Measurements from ENCODE around the gene CCDC134. TPM values are rescaled to one million over a fixed set of nuclear protein-coding genes. Genes with fewer than 3 reads are reported as not detected.

CCDC134 gene
- total and polyA plus RNA-seq, 2 of the 13 experiments (the other 11 are each of a cell fraction or from before 2014, with no cell fraction given): 4.8 to 17.4 TPM

DNA sequence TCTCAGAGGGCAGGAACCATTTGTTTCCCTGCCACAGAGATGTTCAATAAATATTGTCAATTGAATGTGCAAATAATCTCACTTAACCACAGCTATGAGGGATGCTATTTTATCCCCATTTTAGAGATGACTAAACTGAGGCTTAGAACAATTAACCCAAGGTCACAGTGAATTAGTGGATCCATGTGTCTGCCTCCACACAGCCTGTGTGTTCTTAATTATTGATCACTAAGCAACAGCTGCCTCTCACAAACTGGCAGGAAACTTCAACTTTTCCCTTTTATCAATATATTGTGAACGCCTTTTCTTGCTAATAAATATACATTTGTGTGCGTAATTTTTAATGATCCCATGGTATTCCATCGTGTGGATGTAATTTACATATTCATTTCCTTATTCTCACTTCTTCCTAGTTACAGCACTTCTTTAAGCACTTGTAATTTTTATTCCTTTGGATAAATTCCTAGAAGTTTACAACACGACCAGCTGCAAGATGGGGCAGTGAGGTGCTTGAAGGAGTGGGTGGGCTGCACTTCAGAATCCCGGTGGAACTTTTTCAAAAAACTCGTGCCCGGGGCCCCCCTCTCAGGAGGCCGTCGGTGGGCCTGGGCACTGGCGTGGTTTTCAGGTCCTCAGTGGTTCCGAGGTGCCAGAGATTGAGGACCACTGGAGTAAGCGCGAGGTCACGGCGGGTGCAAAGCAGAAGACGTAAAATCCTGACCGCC is 31.5 kb downstream of the CCDC134 start (continued):
- TF ChIP-seq ZMYM3 (CRISPR knock-in tag; IDR thresholded peaks at IDR 0.05) (peak; percentile 96), AGO2 (optimal IDR thresholded peaks at IDR 0.05; ENCODE audit: low read depth, low read length) (peak; percentile 78), KDM1A (CRISPR knock-in tag; IDR thresholded peaks at IDR 0.05) (peak; percentile 92), ZNF850 (CRISPR knock-in tag; conservative IDR thresholded peaks at IDR 0.05) (peak; percentile 83; the same call in 1 of the 2 replicates), EEA1 (CRISPR knock-in tag; IDR thresholded peaks at IDR 0.05; ENCODE audit: borderline replicate concordance) (no peak), RCOR2 (CRISPR knock-in tag; IDR thresholded peaks at IDR 0.05) (peak; percentile 86), CENPT (CRISPR knock-in tag; IDR thresholded peaks at IDR 0.05; ENCODE audit: low read depth) (no peak), ZNF274 (CRISPR knock-in tag; IDR thresholded peaks at IDR 0.05) (0 out of 2 replicates have a peak, but pooled peaks have one; percentile 69), SNAPC2 (CRISPR knock-in tag; IDR thresholded peaks at IDR 0.05) (no peak), HIC2 (CRISPR knock-in tag; IDR thresholded peaks at IDR 0.05; ENCODE audit: low read depth) (no peak), ZBTB42 (CRISPR knock-in tag; IDR thresholded peaks at IDR 0.05) (0 out of 2 replicates have a peak, but pooled peaks have one; percentile 64), ZNF816 (CRISPR knock-in tag; IDR thresholded peaks at IDR 0.05; ENCODE audit: borderline replicate concordance) (peak; percentile 81; the same call in 1 of the 2 replicates), ZNF790 (CRISPR knock-in tag; IDR thresholded peaks at IDR 0.05; ENCODE audit: borderline replicate concordance) (no peak), ZNF777 (CRISPR knock-in tag; IDR thresholded peaks at IDR 0.05) (peak; percentile 4; the same call in 1 of the 2 replicates), ZC3H4 (CRISPR knock-in tag; IDR thresholded peaks at IDR 0.05; ENCODE audit: borderline replicate concordance) (peak; percentile 53; the same call in 1 of the 2 replicates), MED8 (CRISPR knock-in tag; IDR thresholded peaks at IDR 0.05; ENCODE audit: insufficient replicate concordance) (peak; percentile 47), ZNF414 (CRISPR knock-in tag; IDR thresholded peaks at IDR 0.05) (no peak), GZF1 (CRISPR knock-in tag; IDR thresholded peaks at IDR 0.05) (0 out of 2 replicates have a peak, but pooled peaks have one; percentile 23), ZNF44 (CRISPR knock-in tag; IDR thresholded peaks at IDR 0.05) (peak; percentile 23; the same call in 1 of the 2 replicates), CHD4 (IDR thresholded peaks at IDR 0.05; ENCODE audit: borderline replicate concordance, low read length) (peak; percentile 100), ZNF224 (CRISPR knock-in tag; IDR thresholded peaks at IDR 0.05) (no peak), ZNF235 (CRISPR knock-in tag; IDR thresholded peaks at IDR 0.05; ENCODE audit: borderline replicate concordance) (0 out of 2 replicates have a peak, but pooled peaks have one; percentile 23), ZNF629 (CRISPR knock-in tag; conservative IDR thresholded peaks at IDR 0.05) (peak; percentile 99)
- TF ChIP-seq, protein P1, sequence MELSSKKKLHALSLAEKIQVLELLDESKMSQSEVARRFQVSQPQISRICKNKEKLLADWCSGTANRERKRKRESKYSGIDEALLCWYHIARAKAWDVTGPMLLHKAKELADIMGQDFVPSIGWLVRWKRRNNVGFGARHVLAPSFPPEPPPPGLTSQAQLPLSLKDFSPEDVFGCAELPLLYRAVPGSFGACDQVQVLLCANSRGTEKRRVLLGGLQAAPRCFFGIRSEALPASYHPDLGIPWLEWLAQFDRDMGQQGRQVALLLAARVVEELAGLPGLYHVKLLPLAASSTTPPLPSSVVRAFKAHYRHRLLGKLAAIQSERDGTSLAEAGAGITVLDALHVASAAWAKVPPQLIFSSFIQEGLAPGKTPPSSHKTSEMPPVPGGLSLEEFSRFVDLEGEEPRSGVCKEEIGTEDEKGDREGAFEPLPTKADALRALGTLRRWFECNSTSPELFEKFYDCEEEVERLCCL (CRISPR knock-in tag; IDR thresholded peaks at IDR 0.05; ENCODE audit: borderline replicate concordance): 0 out of 2 replicates have a peak, but pooled peaks have one; percentile 57
- TF ChIP-seq, protein P2, sequence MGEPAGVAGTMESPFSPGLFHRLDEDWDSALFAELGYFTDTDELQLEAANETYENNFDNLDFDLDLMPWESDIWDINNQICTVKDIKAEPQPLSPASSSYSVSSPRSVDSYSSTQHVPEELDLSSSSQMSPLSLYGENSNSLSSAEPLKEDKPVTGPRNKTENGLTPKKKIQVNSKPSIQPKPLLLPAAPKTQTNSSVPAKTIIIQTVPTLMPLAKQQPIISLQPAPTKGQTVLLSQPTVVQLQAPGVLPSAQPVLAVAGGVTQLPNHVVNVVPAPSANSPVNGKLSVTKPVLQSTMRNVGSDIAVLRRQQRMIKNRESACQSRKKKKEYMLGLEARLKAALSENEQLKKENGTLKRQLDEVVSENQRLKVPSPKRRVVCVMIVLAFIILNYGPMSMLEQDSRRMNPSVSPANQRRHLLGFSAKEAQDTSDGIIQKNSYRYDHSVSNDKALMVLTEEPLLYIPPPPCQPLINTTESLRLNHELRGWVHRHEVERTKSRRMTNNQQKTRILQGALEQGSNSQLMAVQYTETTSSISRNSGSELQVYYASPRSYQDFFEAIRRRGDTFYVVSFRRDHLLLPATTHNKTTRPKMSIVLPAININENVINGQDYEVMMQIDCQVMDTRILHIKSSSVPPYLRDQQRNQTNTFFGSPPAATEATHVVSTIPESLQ (CRISPR knock-in tag; conservative IDR thresholded peaks at IDR 0.05): no peak
